ACHN (cell line): ENCODE data around the gene HOXA4.

ENCODE experiments used
- DNase-seq: peaks from one replicate; pipeline ENCODE4 v3.0.0-alpha.2; 2015
- in situ Hi-C: cut with HindIII; loops from 2 replicates; pipeline ENCODE4 v1.10.0; 2017; ENCODE audit warnings: low sequenced_read_pairs, low pct_ligation_motif_present, low pct_unique_long_range_greater_than_20kb

Gene HOXA4

DNA sequence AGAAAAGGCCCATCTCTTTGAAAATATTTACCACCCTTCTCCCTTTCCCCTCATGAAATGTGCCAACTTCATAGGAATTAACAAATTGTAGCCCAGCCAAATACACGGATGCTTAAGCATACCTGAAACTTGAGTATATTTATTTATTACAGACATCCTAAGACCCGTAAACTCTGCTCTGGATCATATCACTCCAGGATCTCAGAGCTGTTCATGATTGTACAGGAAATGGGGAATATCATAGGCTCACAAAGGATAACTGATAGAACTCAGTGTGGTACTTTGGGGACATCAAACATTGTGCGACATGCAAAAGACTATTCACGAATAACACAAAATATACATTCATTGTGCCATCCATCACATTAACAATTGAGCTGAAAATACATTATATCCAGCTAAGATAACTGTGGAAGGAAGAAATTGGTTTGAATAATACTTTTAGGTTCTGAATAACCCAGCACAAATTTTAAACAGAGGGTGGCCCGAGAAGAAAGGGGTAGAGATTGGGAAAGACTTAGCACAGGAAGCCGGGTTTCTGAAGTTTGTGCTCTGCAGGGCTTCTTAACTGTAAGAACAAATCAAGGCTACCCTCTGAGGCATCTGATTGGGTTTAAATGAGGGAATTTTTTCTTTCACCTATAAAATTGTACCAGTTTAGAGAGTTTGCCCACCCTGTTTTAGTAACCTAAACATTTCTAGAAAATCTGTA lies 37.2 kb downstream of the HOXA4 start:
- in situ Hi-C loops = no loop called here
- no peak for DNase-seq

DNA sequence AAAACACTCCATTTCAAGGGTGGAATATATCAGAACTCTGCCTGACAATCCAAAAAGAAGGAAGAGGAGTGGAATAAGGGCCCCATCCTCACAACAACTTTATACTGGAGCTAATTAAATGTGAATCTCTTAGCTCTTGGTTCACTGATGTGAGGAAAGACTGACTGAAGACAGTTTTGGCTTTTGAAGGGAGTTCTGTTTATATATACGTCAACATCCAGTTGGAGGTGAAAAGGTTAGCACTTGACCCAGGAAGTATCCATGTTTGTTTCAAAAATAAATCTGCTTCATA lies 37.8 kb downstream of the HOXA4 start:
- DNase-seq = no peak
- in situ Hi-C loops = no loop called here

DNA sequence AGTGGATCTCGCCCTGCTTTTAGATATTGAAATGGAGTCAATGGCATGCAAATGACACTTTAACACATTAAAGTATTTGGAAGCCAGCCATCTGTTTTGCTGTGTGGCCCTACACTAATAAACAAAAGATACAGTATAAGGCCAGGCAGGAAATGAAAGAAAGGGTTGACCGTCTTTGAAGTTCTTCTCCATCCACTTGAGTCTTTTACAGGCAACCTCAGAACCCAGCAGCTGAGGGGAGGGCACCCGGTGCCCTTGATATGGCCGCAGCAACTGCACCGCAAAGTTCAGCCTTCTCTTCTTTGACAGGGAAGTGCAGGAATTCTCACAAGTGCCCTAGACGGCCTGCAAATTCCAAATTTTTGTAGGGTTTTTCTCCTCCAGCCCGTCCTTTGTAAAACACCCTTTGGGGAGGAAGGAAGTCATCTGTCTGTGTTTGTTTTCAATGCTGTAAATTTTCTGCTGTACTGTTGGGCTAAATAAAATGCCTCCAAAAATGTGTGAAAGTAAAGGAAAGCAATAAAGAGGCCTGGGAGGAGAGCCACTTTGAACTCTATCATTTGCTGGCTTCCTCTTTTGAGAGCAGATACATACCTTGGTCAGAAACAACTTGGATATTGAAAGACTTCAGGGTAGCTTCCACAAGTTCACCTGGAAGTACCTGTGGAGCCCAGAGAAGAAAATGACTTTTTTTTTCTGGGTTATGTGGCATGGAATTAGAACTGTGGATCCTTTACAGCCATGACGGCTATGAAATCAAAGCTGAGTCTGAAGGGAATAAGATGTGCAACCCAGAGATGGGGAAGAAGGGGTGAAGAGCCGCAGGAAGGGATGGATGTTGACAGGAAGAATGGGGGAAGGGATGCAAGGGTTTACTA lies 38.4 kb downstream of the HOXA4 start:
- in situ Hi-C loops = no loop called here
- DNase-seq = no peak

DNA sequence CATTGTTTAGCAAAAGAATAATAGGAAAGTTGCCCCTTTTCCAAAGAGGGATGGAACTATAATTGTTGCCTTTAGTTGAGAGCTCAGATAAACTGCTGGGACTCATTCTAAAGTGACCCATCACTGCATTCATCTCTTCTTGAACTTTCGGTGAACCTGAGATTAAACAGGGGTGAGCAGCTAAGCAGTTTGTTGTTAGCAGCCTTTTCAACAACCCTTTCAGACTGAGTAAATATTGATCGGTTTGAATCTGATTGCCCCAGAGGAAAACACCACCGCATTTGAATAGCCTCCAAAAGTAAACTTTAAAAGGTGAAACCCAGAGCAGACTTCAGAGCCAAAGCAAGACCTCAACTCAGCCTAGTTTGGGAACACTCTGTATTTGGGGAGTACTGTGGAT lies 39.5 kb downstream of the HOXA4 start:
- in situ Hi-C loops = no loop called here
- no peak for DNase-seq

DNA sequence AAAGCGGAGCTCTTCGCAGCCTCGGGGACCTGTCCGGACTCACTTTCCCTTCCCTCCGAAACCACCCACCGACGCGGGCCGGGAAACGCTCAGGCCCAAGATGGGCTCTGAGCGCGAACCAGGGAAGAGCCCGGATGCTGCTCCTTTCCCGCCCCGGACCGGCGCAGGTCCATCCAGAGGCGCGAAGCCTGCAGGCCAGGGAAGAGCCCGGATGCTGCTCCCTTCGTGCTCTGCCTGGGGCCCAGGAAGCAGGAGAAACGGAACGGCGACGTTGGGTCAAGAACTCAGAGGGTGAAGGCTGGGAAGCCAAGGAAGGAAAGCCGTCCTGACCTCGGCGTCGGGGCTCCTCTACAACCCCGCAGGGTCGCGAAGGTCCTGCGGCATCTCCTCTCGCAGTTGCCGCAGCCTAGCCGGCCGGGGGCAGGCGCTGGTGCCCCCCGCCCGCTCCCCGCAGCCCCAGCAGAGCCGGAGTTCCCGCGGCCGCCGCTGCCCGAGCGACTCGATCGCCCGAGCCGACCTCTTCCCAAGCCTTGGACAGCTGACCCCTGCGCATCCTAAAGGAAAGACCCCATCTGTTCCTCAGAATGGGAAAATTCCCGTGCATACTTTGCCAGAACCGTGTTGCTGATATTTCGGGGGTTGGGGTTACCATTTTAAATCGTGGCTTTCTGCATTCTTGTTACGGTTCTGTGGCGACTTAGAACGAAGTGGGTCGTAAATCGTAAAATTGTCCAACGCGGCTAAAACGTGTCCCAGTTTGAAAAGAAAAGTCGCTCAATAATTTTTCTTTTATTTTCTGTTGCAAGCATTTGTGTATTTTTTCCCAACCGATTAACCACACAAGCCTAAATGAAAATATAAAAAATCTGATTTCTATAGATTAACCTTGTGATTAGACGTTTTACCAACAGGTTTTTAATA lies 42.3 kb downstream of the HOXA4 start:
- in situ Hi-C loops = no loop called here
- DNase-seq = no peak

DNA sequence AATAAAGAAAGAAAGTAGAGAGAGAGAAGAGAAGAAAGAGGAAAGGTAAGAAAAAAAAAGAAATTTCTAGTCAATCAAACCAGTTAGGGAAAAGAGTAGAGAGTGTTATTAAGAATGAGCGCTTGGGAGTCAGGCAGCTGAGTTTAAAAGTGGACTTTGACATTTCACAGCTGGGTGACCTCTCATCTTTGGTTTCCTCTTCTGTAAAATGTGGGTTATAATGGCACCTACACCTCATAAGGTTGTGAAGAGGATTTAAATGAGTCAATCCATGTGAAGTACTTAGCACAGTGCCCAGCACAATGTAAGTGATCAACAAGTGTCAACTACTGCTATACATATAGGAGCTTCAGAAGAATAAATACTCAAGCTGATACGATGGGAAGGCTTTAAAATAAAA lies 46.9 kb downstream of the HOXA4 start:
- in situ Hi-C loops = no loop called here
- no peak for DNase-seq

DNA sequence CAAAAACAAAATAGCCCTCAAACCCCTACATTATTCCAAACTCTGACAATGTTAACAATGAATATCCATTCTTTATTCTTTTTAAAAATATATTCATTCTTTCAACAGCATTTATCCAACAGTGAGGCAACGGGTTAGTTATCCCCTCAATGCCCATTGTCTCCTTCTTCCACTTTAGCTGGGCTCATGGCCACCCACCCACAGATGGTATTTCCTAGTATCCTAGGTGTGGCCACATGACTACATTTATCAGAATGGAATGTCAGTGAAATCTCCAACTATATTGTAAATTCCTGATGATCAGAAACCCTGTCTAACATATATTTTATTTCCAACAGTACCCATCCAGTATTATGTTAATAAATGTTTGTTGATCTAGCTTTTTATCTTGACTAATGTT lies 48.4 kb downstream of the HOXA4 start:
- DNase-seq = peak; percentile 42
- in situ Hi-C loops = no loop called here

DNA sequence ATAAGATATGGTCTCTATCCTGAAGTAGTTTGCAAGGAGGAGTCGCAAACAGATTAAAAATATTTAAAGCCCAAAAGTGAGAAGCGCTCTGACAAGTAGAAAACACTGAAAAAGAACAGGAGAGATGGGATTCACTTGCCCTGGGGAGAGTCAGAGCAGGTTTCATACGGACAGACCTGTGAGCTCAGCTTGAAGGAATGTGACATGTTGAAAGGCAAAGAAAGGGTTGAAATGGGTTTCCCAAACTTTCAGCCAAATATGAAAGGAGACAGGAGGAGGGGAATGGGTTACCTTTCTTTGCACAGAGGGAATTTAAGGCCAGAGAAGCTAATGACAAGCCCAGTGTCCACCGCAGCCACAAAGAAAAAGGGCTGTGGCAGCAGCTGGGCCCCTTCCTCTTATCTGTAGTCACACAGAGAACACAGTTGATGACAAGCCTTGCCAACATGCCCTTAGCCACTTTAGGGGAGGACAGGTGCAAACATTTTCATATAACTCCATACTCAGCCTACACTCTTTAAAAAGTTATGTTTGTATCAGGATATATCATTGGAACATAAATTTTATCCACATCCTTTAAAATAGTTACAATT lies 49.6 kb downstream of the HOXA4 start:
- in situ Hi-C loops = no loop called here
- peak; percentile 69 for DNase-seq

DNA sequence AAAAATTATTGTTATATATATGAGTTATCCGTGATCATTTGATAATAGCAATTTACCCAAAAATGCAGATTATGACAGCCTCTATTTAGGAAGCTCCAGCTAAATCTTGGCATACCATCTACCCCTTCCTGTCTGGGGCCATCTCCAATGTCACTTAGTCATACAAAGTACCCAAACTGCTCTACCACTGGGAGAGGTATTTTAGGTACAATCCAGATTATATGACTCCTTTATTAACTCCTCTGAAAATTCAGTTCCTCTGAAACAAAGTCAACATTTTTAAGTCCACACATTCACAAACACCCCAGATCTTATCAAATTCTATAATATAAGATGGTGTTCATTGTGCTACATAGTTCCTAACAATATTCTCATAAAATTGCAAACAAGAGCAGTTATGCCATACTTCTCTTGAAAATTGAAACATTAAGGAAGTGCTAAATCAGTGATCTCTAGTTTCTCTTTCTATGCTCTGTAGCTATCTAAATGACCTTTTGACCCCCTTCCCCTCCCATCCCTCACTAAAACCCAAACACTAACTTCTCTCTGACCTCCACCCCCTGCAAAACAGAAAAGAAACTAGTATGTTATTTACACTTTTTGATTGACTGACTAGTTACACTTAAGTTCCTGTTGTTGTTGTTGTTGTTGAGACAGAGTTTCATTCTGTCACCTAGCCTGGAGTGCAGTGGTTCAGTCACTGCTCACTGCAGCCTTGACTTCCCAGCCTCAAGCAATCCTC lies 51.2 kb downstream of the HOXA4 start:
- no peak for DNase-seq
- in situ Hi-C loops = no loop called here

DNA sequence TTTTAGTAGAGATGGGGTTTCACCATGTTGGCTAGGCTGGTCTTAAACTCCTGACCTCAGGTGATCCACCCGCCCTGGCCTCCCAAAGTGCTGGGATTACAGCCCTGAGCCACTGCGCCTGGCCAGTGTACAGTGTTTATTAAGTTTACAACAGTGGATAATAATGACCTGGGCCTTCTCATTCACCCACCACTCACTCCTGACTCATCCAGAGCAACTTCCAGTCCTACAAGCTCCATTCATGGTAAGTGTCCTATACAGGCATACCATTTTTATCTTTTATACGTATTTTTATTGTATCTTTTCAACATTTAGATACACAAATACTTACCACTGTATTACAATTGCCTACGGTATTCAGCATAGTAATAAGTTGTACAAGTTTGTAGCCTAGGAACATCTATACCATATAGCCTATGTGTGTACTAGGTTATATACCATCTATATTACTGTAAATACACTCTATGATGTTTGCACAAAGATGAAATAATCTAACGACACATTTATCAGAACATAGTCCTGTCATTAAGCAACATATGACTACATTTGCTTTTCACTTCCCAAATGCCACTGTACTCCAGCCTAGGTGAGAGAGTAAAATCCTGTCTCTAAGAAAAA lies 51.8 kb downstream of the HOXA4 start:
- in situ Hi-C loops = no loop called here
- no peak for DNase-seq
